Lower leg skin (tissue), 4 donors: ENCODE data around the gene TTLL3. TPM values are rescaled to one million over a fixed set of nuclear protein-coding genes. Genes with fewer than 3 reads are reported as not detected.
A peak's percentile ranks its signal among the peaks of the same experiment; 100 is the strongest.

Experiments used
- DNase-seq, 2 donors: peaks; one replicate each; pipeline ENCODE4 v3.0.0-alpha.2; 2019; ENCODE audit warnings: low spot score in 2 of 2
- H3K4me3 ChIP-seq: fragments of 200-600 bp; sonication (generic); 2 replicates; pipeline ENCODE4 v1.5.1; 2017; ENCODE audit warnings: mild to moderate bottlenecking, low read depth; ENCODE audit not compliant: poor library complexity, severe bottlenecking
- CTCF ChIP-seq, 3 donors: fragments of 450-650 bp; IDR thresholded peaks; one replicate each; pipeline ENCODE4 v1.5.1; 2016; ENCODE audit warnings: antibody characterized with exemption in 3 of 3, mild to moderate bottlenecking in 3 of 3, moderate library complexity in 2 of 3
- POLR2A ChIP-seq, 2 donors: fragments of 450-650 bp; IDR thresholded peaks; one replicate each; pipeline ENCODE4 v1.6.1; 2016 to 2017; ENCODE audit warnings: antibody characterized with exemption in 2 of 2, mild to moderate bottlenecking in 1 of 2, moderate library complexity in 1 of 2
- WGBS, 2 donors: methylation state at CpG; one replicate each; pipeline ENCODE4 v1.1.5; 2018; 5-methylcytosine and 5-hydroxymethylcytosine counted together
- intact Hi-C: fragments of 100-400 bp; cut with DNase I; formaldehyde crosslinking; loops from one replicate; pipeline ENCODE4 v1.15.0; 2023; ENCODE audit warnings: low total_unique reads
- total RNA-seq, 4 donors: library from RNA; depleted of rRNA; stranded (reverse); fragments of >200 nt; gene quantifications; one replicate each; pipeline ENCODE4 v1.1.0, GENCODE V29; 2016

The TTLL3 gene
- total RNA-seq, 4 donors from 2014 or later = 34.9 to 93.9 (median 54.3) TPM

- WGBS, 2 donors = 87 to 94% methylated on average over 11 of the region's 11 CpGs
- no peak for TF ChIP-seq CTCF (IDR thresholded peaks at IDR 0.05)
- no peak for TF ChIP-seq POLR2A (IDR thresholded peaks at IDR 0.05)
- no peak for DNase-seq
- no peak overlapping the region for H3K4me3 ChIP-seq
- intact Hi-C loops = no loop called here
Observed at GRCh38 chr3:9791127-9791526, 18.9 kb upstream of the TTLL3 start.

- TF ChIP-seq CTCF (IDR thresholded peaks at IDR 0.05) = no peak
- no peak for TF ChIP-seq POLR2A (IDR thresholded peaks at IDR 0.05)
- intact Hi-C loops = no loop called here
- DNase-seq = no peak
- H3K4me3 ChIP-seq = peak overlapping the region; percentile 99
- 16 to 29% methylated on average over 7 to 14 of the region's 14 CpGs for WGBS, 2 donors
Observed at GRCh38 chr3:9791790-9792404, 18.2 kb upstream of the TTLL3 start.

GRCh38 chr3:9792405-9793160, 17.5 kb upstream of the TTLL3 start, which contains the start of the genes ARPC4 and TADA3:
Gene ARPC4 (plus strand): TSS chr3:9793082. CDS start chr3:9793122, 40 bp downstream.
Gene TADA3 (minus strand): TSS chr3:9792473. CDS start chr3:9791466, 1,007 bp downstream.
- DNase-seq = peak; percentile 90 to 98
- TF ChIP-seq POLR2A (IDR thresholded peaks at IDR 0.05) = peak in 1 of 2 donors; percentile 17
- TF ChIP-seq CTCF (IDR thresholded peaks at IDR 0.05) = no peak
- intact Hi-C loops = no loop called here
- peak within 1 kb of the TSS; percentile 99 for H3K4me3 ChIP-seq
- 0% methylated on average over 51 to 58 of the region's 65 CpGs for WGBS, 2 donors

- H3K4me3 ChIP-seq = peak overlapping the region; percentile 99
- no peak for TF ChIP-seq POLR2A (IDR thresholded peaks at IDR 0.05)
- TF ChIP-seq CTCF (IDR thresholded peaks at IDR 0.05) = no peak
- intact Hi-C loops = no loop called here
- DNase-seq = peak in 1 of 2 donors; percentile 46
- WGBS, 2 donors = 0 to 3% methylated on average over 22 to 23 of the region's 23 CpGs
Observed at GRCh38 chr3:9793161-9793781, 16.8 kb upstream of the TTLL3 start.

GRCh38 chr3:9794400-9794799, 15.7 kb upstream of the TTLL3 start:
- no peak for DNase-seq
- 95 to 97% methylated on average over 11 of the region's 11 CpGs for WGBS, 2 donors
- no peak for TF ChIP-seq CTCF (IDR thresholded peaks at IDR 0.05)
- TF ChIP-seq POLR2A (IDR thresholded peaks at IDR 0.05) = no peak
- H3K4me3 ChIP-seq = no peak overlapping the region
- intact Hi-C loops = no loop called here
